SHP77 treated with DMSO at 0.1 percent for 48 hours (cell line): ENCODE results near the gene ING2.
"Not testable (repeated sequence)": the region's sequence is repeated elsewhere in the genome, so short reads cannot be mapped to it uniquely, and the experiment has no call there.

ENCODE experiments used
- DNase-seq: peaks from one replicate; lab custom pipeline; 2025; lab: John Stamatoyannopoulos, UW

The ING2 gene

GRCh38 chr4:183504930-183505610, at the start of gene ING2:
Gene ING2 (plus strand): TSS chr4:183505058. CDS start chr4:183505196, 138 bp downstream.
- DNase-seq, result no peak

- DNase-seq, result no peak
Observed at GRCh38 chr4:183455431-183456195, 49.2 kb upstream of the ING2 start.

- DNase-seq, result no peak
Observed at GRCh38 chr4:183458005-183458404, 46.9 kb upstream of the ING2 start.

- DNase-seq, result not testable (repeated sequence)
Observed at GRCh38 chr4:183463903-183464619, 40.8 kb upstream of the ING2 start.

- not testable (repeated sequence) for DNase-seq
Observed at GRCh38 chr4:183465879-183466278, 39.0 kb upstream of the ING2 start.

GRCh38 chr4:183467246-183467645, 37.6 kb upstream of the ING2 start:
- DNase-seq, result no peak

- DNase-seq, result no peak
Observed at GRCh38 chr4:183468210-183469095, 36.4 kb upstream of the ING2 start.

GRCh38 chr4:183469285-183469684, 35.6 kb upstream of the ING2 start:
- DNase-seq, result no peak

- DNase-seq, result no peak
Observed at GRCh38 chr4:183469936-183470335, 34.9 kb upstream of the ING2 start.

- no peak for DNase-seq
Observed at GRCh38 chr4:183470821-183471220, 34.0 kb upstream of the ING2 start.

GRCh38 chr4:183471946-183472708, 32.7 kb upstream of the ING2 start:
- DNase-seq, result peak; percentile 0

GRCh38 chr4:183478123-183478522, 26.7 kb upstream of the ING2 start:
- DNase-seq, result no peak

- DNase-seq, result no peak
Observed at GRCh38 chr4:183478926-183479325, 25.9 kb upstream of the ING2 start.

GRCh38 chr4:183482515-183483095, 22.3 kb upstream of the ING2 start:
- not testable (repeated sequence) for DNase-seq

GRCh38 chr4:183483997-183484396, 20.9 kb upstream of the ING2 start:
- no peak for DNase-seq

- DNase-seq, result no peak
Observed at GRCh38 chr4:183485411-183486160, 19.3 kb upstream of the ING2 start.

GRCh38 chr4:183492791-183493222, 12.1 kb upstream of the ING2 start:
- DNase-seq, result no peak

- DNase-seq, result no peak
Observed at GRCh38 chr4:183493246-183493645, 11.6 kb upstream of the ING2 start.

- DNase-seq, result no peak
Observed at GRCh38 chr4:183495184-183495583, 9.7 kb upstream of the ING2 start.

GRCh38 chr4:183499389-183499788, 5.5 kb upstream of the ING2 start:
- DNase-seq, result no peak
